Nephron (organoid): ENCODE data around the gene SPRR4.

Source experiments
- H3K27ac Mint-ChIP-seq, 3 experiments: 2 replicates each; pipeline ENCODE4 v1.8.0; 2020; ENCODE audit warnings: mixed read lengths in 3 of 3, mild to moderate bottlenecking in 2 of 3, moderate library complexity in 1 of 3
- H3K27me3 Mint-ChIP-seq: 2 replicates; pipeline ENCODE4 v1.8.0; 2021; ENCODE audit warnings: low read depth, mild to moderate bottlenecking, moderate library complexity, mixed read lengths
- H3K36me3 Mint-ChIP-seq: 2 replicates; pipeline ENCODE4 v1.8.0; 2020; ENCODE audit warnings: low read depth, mixed read lengths
- H3K4me1 Mint-ChIP-seq: 2 replicates; pipeline ENCODE4 v1.8.0; 2020; ENCODE audit warnings: mixed read lengths
- H3K4me3 Mint-ChIP-seq, 3 experiments: 2 replicates each; pipeline ENCODE4 v1.8.0; 2020; ENCODE audit warnings: mild to moderate bottlenecking in 3 of 3, mixed read lengths in 3 of 3, moderate library complexity in 2 of 3
- H3K9me3 Mint-ChIP-seq: 2 replicates; pipeline ENCODE4 v1.8.0; 2020; ENCODE audit warnings: mixed read lengths
- TF ChIP-seq, protein P1 (sequence below), 3 experiments: fragments of 200-600 bp; sonication (generic); IDR thresholded peaks; one replicate each; pipeline ENCODE4 v1.5.0; 2021; ENCODE audit warnings: antibody characterized with exemption in 3 of 3; ENCODE audit not compliant: unreplicated experiment in 3 of 3

Gene SPRR4

DNA sequence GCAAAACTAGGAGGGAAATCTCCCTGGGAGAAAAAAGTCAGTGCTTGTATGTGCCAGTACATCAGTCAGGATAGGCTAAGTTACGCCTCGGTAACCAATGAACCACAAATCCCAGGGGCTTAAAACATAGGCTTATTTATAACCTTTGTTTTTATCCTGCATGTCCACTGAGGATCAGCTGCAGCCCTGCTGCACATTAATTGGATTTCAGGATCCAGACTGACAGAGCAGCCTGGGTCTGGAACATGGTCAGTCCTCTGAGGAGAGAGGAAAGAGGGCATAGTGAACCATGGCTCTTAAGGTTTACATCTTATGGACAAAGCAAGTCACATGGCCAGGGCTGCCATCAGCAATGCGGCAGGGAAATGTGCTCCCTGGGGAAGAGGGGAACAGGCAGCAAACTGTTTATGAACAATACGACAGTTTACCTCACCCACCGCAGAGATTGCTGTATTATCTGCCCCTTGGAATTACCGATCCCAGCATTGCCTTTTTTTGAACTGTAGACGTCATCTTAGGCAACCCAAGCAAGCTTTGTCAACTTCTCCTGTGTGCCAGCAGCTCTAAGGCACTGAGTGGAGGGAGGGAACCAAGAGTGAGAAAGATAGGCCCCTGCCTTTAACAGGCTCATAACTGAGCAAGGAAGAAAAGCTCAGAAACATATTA, 9.1 kb upstream of the SPRR4 start:
- no peaks in the 10 kb centered on the region for H3K36me3 Mint-ChIP-seq

DNA sequence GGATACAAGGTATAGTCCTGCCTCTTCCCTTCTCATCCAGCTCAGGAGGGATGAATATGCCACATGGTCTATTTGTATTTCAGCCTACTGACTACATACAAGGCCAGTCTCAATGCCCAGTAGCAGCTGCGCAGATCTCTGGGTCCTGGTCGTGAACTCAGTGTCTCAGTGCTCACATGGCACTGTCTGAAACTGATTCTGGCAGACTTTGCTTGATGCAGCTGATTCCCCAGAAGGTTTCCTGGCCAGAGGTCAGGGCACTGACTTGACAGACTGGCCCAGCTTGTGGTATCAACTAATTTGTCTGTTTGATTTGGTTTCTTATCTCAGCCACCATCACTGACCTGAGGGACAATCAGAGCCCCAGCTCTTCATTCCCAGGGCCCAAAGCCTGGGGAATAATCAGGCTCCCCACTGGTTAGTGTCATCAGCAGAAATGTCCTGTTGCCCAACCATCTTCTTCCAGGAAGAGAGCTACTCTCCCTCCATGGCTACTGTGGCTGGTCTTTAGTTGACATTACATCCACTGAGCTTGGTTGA, 7.5 kb upstream of the SPRR4 start:
- Mint-ChIP-seq H3K27me3 (no peaks in the 10 kb centered on the region), H3K36me3 (no peaks in the 10 kb centered on the region), H3K4me3 (no peak overlapping the region), H3K4me1 (no peaks in the 10 kb centered on the region), H3K9me3 (no peaks in the 10 kb centered on the region), H3K27ac (no peak overlapping the region)
- TF ChIP-seq, protein P1, sequence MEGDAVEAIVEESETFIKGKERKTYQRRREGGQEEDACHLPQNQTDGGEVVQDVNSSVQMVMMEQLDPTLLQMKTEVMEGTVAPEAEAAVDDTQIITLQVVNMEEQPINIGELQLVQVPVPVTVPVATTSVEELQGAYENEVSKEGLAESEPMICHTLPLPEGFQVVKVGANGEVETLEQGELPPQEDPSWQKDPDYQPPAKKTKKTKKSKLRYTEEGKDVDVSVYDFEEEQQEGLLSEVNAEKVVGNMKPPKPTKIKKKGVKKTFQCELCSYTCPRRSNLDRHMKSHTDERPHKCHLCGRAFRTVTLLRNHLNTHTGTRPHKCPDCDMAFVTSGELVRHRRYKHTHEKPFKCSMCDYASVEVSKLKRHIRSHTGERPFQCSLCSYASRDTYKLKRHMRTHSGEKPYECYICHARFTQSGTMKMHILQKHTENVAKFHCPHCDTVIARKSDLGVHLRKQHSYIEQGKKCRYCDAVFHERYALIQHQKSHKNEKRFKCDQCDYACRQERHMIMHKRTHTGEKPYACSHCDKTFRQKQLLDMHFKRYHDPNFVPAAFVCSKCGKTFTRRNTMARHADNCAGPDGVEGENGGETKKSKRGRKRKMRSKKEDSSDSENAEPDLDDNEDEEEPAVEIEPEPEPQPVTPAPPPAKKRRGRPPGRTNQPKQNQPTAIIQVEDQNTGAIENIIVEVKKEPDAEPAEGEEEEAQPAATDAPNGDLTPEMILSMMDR (IDR thresholded peaks at IDR 0.05; ENCODE audit: unreplicated experiment in 3 of 3), result no peak

More for the DNA sequence above, 9.1 kb upstream of the SPRR4 start:
- Mint-ChIP-seq H3K4me3 (no peak overlapping the region), H3K9me3 (no peaks in the 10 kb centered on the region), H3K27ac (no peak overlapping the region), H3K4me1 (no peaks in the 10 kb centered on the region), H3K27me3 (no peaks in the 10 kb centered on the region)
- TF ChIP-seq, protein P1 (IDR thresholded peaks at IDR 0.05; ENCODE audit: unreplicated experiment in 3 of 3), result no peak

DNA sequence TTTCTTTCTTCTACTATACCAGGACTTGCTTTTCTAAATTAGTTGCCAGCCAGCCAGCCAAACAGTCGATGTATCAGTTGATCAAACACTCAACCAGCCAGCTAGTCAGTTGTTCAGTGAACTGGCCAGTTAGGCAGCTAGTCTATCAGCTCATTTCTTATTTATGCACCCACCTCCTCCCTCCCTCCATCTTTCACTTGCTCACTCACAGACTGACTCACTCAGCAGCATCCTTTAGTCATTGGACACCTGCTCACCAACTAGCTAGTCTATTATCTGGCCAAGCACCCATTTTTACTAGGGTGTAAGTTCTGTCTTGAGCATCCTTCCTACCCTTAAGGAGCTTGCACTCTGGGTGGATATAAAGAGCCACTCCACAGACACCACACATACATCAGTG, 5.9 kb upstream of the SPRR4 start:
- Mint-ChIP-seq H3K9me3 (no peaks in the 10 kb centered on the region), H3K27me3 (no peaks in the 10 kb centered on the region), H3K27ac (no peak overlapping the region), H3K36me3 (no peaks in the 10 kb centered on the region), H3K4me3 (no peak overlapping the region), H3K4me1 (no peaks in the 10 kb centered on the region)
- TF ChIP-seq, protein P1 (IDR thresholded peaks at IDR 0.05; ENCODE audit: unreplicated experiment in 3 of 3), result no peak

DNA sequence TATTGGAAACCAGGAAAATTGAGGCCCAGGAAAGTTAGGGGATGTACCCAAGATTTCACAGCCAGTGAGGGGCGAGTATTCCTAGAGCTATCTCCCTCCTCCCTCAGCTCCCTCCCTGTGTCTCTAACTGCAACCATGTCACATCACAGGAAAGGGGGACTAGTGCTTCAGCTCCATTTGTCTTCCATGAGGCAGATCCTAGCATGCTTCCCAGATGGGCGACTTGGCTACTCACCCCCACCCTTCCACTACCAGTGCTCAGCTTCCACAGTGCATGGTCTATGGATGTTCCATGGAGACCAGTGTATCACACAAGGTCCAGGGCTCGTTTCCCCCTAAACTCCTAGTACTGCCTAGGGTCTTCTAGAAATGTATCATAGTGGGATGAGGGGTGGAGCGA, 4.6 kb upstream of the SPRR4 start:
- H3K36me3 Mint-ChIP-seq, result no peaks in the 10 kb centered on the region
- no peak overlapping the region for H3K27ac Mint-ChIP-seq
- TF ChIP-seq, protein P1 (IDR thresholded peaks at IDR 0.05; ENCODE audit: unreplicated experiment in 3 of 3), result no peak
- no peaks in the 10 kb centered on the region for H3K27me3 Mint-ChIP-seq
- no peak overlapping the region for H3K4me3 Mint-ChIP-seq
- no peaks in the 10 kb centered on the region for H3K9me3 Mint-ChIP-seq
- no peaks in the 10 kb centered on the region for H3K4me1 Mint-ChIP-seq

DNA sequence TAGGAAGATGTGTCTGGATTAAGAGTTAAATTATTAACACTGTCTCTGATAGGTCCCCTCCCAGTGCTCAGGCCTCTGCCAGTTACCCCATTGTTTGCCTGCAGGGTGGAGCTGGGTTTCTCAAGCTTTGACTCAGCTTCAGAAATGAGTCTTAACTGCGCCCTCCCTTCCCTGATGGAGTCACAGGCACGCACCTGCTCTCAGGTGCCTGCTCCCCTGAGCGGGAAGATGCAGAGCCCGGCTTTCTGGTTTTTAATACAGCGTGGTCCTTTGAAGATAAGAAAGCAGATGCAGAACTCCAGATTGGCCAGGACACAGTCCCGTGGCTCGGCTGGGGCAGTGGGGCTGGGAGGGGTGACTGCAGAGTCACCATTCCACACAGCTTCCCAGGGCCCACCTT, 3.2 kb upstream of the SPRR4 start:
- Mint-ChIP-seq H3K36me3 (no peaks in the 10 kb centered on the region), H3K27me3 (no peaks in the 10 kb centered on the region), H3K4me1 (no peaks in the 10 kb centered on the region), H3K9me3 (no peaks in the 10 kb centered on the region), H3K4me3 (no peak overlapping the region), H3K27ac (no peak overlapping the region)
- TF ChIP-seq, protein P1 (IDR thresholded peaks at IDR 0.05; ENCODE audit: unreplicated experiment in 3 of 3), result no peak

DNA sequence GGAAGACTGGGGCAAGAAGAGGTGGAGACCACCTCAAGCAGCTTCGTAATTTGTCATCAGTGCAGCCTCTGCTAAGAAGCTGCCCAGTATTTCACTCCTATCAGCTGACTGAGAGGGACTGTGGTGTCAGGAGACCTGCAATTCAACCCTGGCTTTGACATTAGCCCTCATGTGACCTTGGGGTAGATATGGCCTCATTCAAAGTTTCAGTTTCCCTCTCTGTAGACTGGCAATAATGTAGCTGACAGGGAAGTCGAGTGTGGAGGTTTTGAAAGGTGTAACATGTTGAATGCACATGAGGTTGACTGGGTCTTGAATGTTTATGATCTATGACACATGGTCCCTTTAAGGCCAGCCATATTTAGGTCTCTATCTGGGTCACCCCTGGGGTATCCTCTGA, 2.2 kb upstream of the SPRR4 start:
- Mint-ChIP-seq H3K27ac (no peak overlapping the region), H3K9me3 (no peaks in the 10 kb centered on the region), H3K27me3 (no peaks in the 10 kb centered on the region), H3K36me3 (no peaks in the 10 kb centered on the region), H3K4me1 (no peaks in the 10 kb centered on the region), H3K4me3 (no peak overlapping the region)
- TF ChIP-seq, protein P1 (IDR thresholded peaks at IDR 0.05; ENCODE audit: unreplicated experiment in 3 of 3), result no peak
